ENCODE data around the gene CLCNKA.

Gene CLCNKA

GRCh38 chr1:16082283-16083038 lies 60.6 kb downstream of the CLCNKA start:
- Histone ChIP-seq H3K27ac (ENCODE audit: low read depth, low read length) (no peak overlapping the region), H3K9ac (ENCODE audit: low read length in 5 of 5) (peak overlapping the region in 2 of 5 donors; percentile 47 to 56), H3K4me1 (ENCODE audit: control insufficient read depth in 5 of 5, insufficient read depth in 5 of 5, low read length in 5 of 5) (peaks cover 3 to 34% (median 12%) of the 10 kb centered on the region in 5 donors), H3K36me3 (ENCODE audit: control insufficient read depth in 5 of 5, insufficient read depth in 5 of 5, low read length in 5 of 5) (no peaks in the 10 kb centered on the region), H3K9me3 (ENCODE audit: control insufficient read depth in 5 of 5, low read length in 5 of 5) (no peaks in the 10 kb centered on the region), H3K4me3 (ENCODE audit: low read depth in 1 of 5, low read length in 5 of 5) (no peak overlapping the region), H3K27me3 (ENCODE audit: control insufficient read depth in 5 of 5, insufficient read depth in 4 of 5, low read length in 5 of 5) (no peaks in the 10 kb centered on the region)

- no peaks in the 10 kb centered on the region for H3K9me3 ChIP-seq (ENCODE audit: control insufficient read depth in 5 of 5, low read length in 5 of 5)
- peaks cover 3 to 44% (median 20%) of the 10 kb centered on the region in 5 donors for H3K4me1 ChIP-seq (ENCODE audit: control insufficient read depth in 5 of 5, insufficient read depth in 5 of 5, low read length in 5 of 5)
- H3K27ac ChIP-seq (ENCODE audit: low read depth, low read length) = no peak overlapping the region
- no peaks in the 10 kb centered on the region for H3K36me3 ChIP-seq (ENCODE audit: control insufficient read depth in 5 of 5, insufficient read depth in 5 of 5, low read length in 5 of 5)
- H3K27me3 ChIP-seq (ENCODE audit: control insufficient read depth in 5 of 5, insufficient read depth in 4 of 5, low read length in 5 of 5) = no peaks in the 10 kb centered on the region
- H3K9ac ChIP-seq (ENCODE audit: low read length in 5 of 5) = no peak overlapping the region
- no peak overlapping the region for H3K4me3 ChIP-seq (ENCODE audit: low read depth in 1 of 5, low read length in 5 of 5)
These were observed 61.6 kb downstream of the CLCNKA start for GRCh38 chr1:16083486-16083885.
